Esophagus mucosa (tissue), 1 donor: ENCODE results near the gene TNNI3K. TPM values are rescaled to one million over a fixed set of nuclear protein-coding genes. Genes with fewer than 3 reads are reported as not detected.

ENCODE experiments used
- ATAC-seq: fragments of 200-7000 bp; cut with Tn5 transposase; one replicate; pipeline ENCODE4 v1.9.1; 2020
- total RNA-seq: library from RNA; stranded (reverse); gene quantifications from one replicate; pipeline ENCODE4 v1.2.4, GENCODE V29; 2023
- donor health status: DM: yes; HTN: yes; CAD: no.

TNNI3K gene
- total RNA-seq, 1 donor from 2014 or later: not detected

DNA sequence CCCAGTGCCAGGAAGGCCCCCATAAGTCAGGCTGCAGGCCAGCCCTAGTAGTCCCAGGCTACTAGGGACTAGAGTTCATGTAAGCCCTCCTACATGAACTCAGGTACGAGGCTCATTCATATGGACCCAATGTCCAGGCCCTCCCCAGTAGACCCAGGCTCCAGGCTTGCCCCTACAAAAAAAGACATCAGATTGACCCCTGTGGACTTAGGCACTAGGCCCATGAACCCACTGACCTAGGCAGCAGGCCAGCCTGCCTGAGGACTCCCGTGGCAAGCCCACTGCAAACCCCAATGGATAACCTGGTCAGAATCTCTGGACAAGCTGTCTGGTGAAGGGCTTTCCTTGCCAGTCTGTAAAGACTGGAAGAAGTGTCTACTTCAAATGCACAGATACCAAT lies 51.2 kb downstream of the TNNI3K start:
- ATAC-seq: no peak

DNA sequence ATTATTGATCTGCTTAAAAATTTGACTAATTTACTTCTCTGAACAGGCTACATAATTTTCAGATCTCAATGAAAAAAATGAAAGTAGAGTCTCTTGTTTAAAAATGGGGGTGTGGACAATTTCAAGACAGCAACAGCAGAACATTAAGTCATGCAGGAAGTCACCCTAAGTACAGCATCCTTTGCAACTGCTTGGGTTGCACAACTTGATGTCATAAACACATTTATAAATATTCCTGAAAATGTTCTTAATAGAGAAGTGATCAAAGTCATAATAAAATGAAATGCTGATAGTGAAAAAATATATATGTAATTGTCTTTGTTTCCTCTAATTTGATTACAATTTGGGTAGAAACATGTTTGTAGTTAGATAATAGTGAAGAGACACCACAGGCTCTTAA lies 79.3 kb downstream of the TNNI3K start:
- no peak for ATAC-seq

DNA sequence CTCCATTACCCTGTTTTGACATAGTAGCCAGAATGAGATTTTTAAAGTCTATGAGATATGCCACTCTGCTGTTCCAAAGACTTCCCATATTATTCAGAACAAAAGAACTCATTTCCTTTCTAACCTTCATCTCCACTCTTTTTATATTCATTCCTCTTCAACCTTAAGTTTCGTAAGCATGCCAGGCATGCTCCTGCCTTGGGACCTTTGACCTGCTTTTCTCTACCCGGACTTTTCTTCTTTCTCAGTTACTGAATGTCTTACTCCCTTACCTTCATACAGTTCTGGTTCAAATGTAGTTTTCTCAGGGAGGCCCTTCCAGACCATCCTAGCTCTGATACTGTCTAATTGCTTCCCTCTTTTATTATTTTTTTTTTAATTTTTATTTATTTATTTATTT lies 81.1 kb downstream of the TNNI3K start:
- ATAC-seq: no peak

DNA sequence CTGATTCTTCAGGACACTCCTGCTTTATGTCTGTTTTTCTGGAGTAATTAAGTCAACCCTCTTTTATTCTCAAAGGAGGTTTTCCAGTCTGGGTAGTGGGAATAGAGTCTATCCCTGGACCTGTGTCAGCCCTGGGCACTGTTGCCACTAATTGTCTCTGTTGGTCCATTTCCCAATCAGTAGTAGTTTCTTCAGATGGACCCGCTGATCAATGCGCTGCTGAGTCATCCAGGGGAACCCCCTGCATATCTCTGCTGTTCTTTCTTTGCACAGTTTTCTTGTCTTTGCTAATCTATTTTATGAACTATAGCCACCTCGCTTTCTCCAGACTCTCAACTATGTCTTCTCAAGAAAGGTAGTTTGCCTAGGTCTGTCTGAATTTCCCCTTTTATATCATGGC lies 82.5 kb downstream of the TNNI3K start:
- ATAC-seq: no peak

DNA sequence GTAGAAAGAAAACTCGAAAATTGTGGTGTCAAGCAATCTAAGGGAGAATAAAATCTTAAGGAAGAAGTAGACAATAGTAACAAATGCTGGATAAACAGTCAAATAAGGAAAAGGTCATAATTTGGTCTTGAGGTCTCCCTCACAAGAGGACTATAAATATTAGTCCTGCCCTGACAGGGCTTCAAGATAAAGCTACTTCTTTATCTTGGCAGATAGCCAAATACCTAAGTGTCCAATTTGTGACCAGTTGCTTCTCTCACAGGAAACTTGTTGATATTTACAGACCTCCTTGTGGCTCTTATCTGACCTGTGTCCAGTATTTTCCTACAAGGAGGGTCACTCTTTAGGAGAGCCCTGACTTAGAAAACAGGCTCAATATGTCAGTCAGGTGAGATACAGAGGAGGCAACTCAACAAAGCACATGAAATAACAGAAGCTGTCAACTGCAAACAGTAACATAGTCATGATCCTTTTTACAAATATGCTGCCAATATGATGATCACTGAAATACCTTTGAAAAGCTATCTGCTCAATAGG lies 88.8 kb downstream of the TNNI3K start:
- no peak for ATAC-seq

DNA sequence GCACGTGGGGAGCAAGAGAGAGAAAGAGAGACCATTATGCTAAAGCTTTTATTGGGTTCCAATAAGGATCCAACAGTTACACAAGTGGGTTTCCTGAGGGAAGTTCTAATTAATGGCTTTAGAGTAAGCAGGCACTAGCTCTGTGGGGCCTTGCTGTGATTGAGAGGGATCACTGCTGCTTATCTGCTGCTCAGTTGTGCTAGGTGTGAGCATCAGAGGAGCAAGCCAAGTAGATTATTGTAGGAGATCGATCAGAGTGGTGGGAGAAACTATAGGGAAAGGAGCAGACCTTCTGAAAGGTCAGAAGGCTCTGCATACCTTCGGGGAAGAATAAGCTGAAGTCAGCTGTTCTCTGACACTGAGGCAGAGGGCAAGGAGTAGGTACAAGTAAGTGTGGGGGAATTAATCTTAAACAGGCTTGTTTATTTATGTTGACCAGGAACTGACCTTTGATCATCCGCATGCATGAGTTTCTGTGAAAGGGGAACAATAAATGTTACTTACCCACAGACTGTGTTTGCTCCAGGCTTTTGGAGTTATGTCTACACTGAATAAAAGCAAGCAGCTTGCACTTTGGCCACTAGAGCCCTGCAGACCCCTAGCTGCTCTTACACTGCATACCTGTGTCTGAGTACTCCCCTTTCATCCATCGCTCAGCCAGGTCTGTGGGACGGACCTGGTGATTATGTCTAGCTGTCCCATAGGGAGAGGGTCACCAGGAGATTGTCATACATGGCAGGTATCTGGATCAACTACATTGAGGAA lies 89.7 kb downstream of the TNNI3K start:
- ATAC-seq: no peak

DNA sequence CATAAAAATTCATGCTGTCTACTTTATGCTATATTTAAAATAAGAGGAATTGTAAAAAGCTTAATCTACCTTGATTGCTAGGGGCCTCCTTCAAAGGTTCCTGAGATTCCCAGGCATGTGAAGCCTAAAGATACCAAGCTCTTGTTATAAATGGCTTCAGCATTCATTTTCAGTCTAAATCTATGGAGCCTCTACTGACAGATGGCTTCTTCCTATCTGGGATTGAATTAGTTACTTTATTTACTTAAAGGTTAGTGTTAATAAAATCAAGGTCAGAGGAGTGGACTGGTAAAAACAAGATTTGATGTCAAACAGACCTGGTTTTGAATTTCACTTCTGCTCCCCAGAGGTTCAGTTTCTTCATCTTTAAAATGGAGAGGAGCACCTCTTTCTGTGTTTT lies 93.7 kb downstream of the TNNI3K start:
- no peak for ATAC-seq

DNA sequence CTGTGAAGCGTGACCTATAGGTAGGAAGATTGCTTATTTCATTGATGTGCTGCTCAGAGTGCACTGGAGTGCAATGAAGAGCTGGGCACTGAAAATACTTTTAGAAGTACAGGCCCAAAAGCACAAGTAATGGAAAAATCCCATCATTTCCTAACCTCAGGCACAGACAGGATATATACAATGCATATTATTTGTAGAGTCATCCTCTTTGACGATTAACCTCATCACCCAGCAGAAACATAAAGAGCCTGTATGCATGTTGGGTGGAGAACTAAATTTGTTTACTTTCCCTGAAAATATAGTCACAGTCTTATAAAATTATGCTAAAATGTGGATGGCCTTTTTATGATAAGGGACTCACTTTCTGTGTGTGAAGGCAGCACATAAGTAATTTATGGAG lies 98.1 kb downstream of the TNNI3K start:
- ATAC-seq: no peak

DNA sequence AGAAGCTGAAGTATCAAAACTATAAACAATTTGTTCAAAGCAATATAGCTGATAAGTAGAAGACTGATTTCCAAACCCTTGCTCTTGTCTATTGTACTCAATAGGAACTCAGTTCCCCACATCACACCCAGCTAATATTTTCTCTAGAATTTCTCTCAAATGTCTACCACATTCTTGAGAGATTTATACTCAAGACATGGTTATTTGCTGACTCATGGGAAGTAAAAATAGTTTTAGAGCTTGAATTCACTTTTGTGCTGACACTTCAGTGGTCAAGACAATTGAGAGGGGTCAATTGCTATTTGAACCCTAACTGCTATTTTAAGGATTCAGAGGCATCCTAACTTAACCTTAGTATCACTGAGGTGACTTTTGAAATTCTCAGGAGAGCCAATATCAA lies 99.0 kb downstream of the TNNI3K start:
- no peak for ATAC-seq

DNA sequence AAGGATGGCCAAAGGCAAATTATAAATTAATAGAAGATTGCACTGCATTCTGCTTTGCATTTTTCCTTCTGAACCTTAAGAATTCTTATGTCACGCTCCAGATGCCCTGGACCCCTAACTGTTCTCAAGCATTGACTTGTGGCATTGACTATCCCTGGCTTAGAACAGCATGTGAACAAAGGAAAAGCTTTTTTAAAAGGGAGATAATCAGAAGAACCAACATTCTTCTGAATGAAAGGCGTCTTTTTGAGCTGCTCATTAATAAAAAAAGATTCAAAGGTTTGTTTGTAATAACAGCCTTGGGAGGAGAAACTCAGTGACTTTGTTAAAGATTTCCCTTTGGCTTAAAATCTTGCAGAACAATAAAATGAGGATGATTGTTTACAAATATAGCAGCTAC lies 105.5 kb downstream of the TNNI3K start:
- no peak for ATAC-seq

DNA sequence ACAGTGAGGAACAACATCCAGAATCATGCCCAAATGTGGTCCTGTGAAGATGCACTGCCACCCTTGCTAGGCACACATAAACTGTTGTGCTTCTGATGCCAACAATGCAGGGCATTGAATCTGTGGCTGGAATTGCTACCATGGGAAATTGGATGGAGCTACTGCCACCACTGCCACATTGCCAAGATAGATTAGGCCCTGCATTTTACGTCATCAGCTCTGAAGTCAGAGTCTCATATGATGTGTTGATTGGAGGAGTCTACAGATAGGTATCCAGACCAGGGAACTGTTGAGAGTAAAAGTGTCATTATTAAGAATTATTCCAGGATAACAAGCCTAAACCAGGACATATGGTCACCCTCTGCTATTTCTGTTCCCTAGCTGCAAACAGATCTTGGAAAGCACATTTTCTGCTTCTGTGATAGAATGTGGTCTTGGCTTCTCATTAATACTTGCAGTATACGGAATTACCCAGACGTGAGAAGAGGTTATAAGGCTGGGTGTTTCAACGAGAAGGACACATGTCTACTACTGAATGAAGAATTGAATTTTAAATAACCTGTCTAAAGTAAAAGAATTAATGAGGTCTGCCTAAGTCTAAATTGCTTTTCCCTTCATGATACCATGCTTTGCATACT lies 106.6 kb downstream of the TNNI3K start:
- no peak for ATAC-seq

DNA sequence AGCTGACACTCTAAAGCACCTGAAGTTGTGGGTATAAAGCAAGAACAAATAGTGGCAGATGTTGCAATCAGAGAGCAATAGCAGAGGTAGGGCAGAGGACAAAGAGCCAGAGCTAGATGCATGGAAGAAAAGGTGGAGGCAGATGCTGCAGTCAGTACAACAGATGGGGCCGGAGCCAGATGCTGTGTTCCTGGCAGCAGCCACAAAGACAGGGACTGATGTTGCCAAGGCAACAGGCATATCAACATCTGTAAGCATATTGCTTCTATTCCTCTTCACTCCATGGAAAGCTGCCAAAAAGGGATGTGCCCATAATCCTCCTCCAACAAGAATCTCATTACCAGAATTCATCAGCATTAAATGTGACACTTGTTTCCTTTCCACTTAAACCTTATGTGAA lies 108.0 kb downstream of the TNNI3K start:
- ATAC-seq: no peak

DNA sequence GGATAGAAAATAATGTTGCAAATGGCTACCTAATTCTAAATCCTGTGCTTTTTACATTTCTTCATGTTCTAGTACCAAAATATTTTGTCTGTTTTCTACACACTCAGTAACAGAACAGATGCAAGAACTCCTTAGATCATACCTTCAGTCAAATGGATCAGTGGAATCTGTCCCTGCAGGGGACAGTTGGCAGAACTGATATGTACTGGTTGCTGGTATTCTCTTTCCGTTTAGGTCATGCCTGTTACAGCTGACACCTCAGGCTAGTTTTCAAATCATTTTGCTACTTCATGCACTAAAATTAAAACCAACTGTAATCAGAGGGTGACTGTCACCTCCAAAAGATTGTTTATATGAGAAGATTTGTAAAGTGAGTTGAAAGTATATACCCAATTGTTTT lies 109.2 kb downstream of the TNNI3K start:
- ATAC-seq: no peak

DNA sequence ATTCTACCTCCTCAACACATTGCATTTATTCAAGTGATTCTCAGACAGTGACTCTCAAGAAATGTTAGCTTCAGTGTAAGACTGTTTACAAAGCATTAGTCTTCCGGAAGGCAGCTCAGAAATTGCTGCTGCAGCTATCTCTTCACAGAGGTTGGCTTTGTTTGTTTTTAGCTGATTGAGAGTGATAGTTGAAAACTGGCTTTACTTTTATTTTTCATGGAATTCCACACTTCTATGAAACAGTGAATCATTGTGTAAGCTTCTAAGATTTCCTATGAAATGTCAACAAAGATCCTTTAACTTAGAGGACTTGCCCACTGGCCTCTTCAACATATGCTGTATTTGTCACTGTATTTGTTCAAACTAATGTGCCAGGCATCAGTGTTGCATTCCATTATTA lies 121.3 kb downstream of the TNNI3K start:
- no peak for ATAC-seq

DNA sequence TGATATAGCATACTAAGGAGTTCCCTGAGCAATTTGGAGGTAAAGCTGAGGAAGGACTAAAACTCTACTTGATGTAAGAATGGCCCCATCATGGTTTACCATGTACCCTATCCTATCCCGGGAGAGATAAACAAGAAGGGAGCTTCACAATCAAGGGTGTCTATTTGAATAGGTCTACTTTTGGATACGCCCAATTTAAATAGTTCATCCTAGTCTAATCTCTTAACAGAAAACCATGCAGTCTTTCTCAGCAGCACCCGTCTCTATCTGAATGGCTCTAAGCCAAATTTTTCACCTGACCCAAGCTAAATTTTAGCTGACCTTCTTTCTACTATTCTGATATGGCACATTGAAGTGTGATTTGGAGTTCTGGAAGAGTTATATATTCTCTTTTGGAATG lies 122.0 kb downstream of the TNNI3K start:
- ATAC-seq: no peak

DNA sequence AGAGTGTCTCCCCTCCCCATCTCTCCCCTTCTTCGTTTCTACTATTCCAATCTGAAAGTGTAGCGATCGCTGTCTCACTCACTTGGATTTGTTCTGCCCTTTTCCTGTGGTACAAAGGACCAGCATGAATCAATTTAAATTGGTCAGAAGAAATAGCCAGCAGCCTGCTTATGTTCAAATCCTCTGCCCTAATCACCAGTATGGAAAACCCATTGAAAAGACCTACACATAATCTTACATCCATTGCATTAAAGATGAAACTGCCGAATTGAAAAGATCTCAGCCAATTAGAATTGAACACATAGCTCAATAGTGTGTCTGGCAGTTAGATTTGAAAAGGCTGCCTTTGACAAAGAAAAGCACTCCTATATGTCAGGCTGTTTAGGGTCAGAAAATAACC lies 122.6 kb downstream of the TNNI3K start:
- no peak for ATAC-seq

DNA sequence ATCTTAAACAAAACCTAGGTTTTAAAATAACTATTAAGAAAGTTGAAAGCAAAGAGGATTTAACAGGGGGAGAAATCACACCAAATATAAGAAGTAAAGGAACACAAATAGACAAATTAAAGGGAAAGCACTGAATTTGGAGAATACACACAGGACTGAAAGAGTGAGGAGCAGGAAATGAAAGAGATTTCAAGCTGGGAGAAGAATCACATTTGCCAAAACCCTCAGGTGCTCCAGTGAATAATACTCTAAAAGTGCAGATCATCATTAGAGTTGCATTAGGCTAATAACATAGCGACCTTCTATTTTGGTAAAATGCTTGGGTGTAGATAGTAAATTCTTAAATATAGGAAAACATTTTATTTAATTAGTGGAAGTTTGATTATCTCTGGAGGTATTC lies 127.5 kb downstream of the TNNI3K start:
- no peak for ATAC-seq

DNA sequence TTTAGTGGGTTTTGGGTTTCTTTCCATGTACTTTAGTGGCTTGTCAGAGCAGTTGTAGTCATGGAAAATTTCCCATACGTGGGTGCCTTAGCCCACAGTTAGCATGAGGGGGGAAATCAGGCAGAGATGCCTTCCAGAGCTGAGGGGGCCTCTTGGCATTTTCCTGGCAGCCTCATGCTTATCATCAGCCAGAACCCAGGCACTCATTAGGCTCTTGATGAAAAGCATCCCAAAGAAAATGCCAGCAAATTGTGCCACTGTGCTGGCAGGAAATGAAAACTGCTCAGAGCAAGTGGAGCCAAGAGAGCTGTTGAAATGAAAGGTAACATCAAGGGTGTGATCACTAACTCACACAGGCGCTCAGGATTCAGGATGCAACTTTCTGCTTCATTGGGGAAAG lies 128.0 kb downstream of the TNNI3K start:
- no peak for ATAC-seq

DNA sequence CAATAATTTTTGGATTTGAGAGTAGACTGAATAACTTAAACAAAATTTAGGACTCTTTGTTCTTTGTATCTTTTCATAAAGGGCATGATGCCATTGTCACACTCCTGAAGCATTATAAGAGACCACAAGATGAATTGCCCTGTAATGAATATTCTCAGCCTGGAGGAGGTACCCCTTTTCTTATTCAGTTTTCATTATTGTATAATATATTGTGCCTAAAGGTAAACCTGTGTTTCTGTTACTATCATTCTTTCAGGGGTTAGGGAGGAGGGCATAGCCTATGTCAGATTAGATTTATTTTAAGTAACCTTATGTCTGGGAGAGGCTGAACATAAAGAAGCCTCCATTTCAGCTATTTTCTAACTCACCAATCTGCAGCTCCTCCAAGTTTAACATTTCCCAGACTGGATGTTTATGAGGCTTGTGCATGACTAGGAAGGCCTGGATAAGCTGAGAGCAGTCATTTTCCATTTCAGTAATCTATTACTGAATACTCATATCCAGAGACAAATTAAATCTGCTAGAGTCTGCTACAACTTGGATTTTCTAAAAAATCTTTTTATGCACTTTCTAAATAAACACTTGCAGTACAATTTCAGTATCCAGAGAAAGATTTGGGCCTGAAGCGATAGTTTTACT lies 132.1 kb downstream of the TNNI3K start:
- no peak for ATAC-seq

DNA sequence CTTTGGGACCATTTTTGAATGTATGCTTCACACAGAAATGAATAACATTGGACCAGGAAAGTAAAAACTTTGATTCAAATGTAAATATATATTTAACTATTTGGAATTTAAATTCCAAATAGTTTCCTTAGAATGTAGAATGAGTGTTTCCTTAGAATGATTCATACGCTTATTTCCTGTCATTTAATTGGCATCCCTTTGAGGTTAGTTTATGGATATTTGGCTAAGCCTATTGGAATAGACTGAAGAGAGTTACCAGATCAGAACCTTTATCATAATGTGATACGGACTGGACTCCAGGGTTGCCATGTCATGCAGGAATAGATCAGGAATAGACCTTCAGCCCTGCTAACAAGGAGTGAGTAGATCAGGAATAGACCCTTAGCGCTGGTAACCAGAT lies 133.1 kb downstream of the TNNI3K start:
- no peak for ATAC-seq

DNA sequence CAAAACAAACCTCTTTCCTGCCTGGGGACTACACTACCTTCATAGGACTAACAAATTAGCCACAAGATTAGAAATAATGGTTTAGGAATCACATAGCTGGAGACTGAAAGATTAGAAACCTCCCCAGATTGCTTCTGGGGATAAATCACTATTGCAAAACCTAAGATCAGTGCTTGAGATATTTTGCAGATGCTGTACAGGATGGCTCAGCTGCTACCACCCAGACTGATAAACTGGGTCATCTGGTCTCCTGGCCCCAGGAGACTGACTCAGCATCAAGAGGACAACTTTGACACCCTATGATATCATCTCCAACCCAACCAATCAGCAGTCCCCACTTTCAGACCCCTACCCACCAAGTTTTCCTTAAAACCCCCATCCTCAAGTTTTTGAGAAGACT lies 140.2 kb downstream of the TNNI3K start:
- ATAC-seq: no peak

DNA sequence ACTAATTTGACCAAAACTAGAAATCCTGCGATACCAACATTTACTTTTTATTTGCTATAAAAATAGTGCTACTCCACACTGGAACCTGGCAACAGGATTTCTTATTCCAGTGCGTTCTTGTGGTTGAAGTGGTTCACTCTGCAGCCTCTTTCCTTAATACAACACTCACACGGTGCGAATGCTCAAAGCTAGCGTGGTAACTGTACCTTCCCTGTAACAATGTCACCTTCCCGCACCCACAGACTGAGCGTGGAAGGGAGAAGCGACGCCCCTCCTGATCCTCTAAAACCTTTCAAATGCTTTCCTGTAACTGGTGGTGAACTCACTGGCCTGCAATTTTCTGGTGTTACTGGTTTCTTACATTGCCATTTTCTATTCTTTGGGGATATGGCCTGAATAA lies 145.1 kb downstream of the TNNI3K start:
- ATAC-seq: no peak

DNA sequence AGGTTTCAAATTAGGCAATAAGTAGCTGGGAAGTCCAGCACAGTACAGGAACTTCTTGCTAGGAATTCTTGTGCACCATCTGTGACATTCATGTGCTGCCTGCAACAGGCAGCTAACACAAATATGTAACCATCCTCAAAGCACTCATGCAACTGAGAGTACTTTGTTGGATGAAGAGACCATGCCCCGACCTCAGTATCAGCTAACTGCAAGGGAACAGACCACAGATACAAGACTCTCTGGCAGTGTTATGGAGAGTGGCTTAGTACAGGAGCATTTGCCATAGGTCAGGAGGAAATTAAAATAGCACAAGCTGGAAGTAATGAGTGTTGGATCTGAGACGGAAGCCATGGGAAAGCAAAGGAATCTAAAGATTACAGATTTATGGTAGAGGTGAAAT lies 153.7 kb downstream of the TNNI3K start:
- ATAC-seq: no peak

DNA sequence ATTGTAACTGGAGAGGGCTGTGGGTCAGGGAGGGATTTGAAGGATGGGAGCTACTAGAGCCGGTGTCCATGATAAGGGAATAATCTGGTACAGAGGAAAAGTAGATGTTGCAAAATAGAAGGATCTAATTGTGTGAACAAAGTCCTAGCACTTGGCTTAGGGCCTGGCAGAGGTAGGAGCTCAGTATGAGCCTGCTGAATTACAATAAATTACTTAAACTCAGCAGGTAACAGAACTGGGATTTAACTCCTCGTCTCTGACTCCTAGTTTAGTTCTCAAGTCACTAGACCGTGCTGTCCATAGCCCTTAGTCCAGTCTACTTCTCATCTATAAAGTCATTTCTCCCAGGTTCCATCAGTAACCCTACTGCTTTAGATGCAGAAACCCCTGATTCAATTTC lies 157.0 kb downstream of the TNNI3K start:
- no peak for ATAC-seq
